GM12874 (cell line): ENCODE data around the gene PRELID3B.

Source experiments
- TF ChIP-seq, protein P1 (sequence below): IDR thresholded peaks from 2 replicates; pipeline ENCODE4 v1.5.1; 2011; ENCODE audit warnings: low read depth, mild to moderate bottlenecking, control low read depth, low read length, moderate library complexity; ENCODE audit not compliant: insufficient read depth

The PRELID3B gene

GRCh38 chr20:59006167-59006863 is 36.3 kb downstream of the PRELID3B start:
- TF ChIP-seq, protein P1, sequence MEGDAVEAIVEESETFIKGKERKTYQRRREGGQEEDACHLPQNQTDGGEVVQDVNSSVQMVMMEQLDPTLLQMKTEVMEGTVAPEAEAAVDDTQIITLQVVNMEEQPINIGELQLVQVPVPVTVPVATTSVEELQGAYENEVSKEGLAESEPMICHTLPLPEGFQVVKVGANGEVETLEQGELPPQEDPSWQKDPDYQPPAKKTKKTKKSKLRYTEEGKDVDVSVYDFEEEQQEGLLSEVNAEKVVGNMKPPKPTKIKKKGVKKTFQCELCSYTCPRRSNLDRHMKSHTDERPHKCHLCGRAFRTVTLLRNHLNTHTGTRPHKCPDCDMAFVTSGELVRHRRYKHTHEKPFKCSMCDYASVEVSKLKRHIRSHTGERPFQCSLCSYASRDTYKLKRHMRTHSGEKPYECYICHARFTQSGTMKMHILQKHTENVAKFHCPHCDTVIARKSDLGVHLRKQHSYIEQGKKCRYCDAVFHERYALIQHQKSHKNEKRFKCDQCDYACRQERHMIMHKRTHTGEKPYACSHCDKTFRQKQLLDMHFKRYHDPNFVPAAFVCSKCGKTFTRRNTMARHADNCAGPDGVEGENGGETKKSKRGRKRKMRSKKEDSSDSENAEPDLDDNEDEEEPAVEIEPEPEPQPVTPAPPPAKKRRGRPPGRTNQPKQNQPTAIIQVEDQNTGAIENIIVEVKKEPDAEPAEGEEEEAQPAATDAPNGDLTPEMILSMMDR, result no peak

DNA sequence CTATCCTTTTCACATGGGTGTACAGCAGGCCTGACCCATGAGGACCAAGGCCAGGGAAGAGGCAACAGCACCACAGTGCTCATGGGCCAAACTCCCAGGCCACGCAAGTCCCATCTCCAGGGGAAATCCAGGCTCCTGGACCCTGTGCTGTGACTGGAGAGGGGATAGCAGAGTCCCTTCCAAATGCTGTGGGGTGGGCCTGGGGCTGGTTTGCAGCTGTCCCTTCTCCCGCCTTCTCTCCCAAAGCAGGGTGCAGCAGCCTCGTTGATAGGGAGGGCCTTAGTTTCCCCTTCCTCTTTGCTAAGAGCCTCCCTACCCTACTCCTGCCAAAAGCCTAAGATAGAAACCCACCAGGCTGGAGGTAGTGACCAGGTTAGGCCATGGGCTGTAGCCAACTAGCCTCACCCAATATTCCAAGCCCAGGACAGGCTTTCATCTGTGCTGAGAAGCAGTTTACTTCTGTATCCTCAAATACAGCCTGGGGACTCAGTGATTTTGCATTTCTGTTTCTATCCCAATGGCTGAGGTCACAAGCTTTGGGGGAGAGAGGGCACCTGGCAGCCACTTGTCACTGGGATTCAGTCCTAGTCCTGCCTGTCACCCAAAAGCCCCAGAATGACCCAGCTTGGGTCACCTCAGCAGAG is 36.9 kb downstream of the PRELID3B start:
- TF ChIP-seq, protein P1, result no peak

DNA sequence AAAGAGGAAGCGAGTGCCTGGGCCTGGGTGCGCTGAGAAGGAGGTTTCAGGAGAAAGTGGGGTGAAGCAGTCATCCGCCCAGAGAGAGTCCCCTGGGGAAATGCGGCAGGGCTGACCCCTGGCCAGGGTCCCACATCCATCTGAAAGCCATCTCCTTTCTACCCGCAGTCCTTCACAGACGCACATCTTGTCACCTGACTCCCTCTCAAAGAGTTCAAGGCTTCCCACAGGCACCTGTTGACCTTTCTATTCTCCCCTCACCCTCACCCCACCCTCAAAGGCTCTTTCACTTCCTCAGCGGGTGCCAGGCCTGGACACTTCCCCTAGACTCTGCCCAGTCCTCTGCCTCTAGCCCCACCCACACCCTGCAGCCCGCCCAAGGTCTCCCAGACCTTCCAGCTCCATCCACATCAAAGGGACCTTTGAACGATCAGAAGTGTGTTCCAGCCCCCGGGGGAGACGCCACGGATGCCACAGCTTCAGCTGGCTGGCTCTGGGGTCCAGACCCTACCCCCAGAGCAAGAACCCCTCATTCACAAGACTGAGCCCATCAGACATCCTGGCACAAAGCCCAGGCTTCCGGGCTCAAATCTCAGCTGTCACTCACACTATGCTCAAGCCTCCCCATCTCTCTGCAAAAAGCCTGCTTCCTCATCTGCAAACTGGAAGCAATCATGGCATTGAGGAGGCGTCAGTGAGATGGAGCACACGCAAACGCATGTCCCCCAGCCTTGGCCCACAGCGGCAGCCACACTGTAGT is 37.6 kb downstream of the PRELID3B start:
- TF ChIP-seq, protein P1, result no peak

- TF ChIP-seq, protein P1, result no peak
Observed at GRCh38 chr20:59004493-59004762, 38.2 kb downstream of the PRELID3B start.

DNA sequence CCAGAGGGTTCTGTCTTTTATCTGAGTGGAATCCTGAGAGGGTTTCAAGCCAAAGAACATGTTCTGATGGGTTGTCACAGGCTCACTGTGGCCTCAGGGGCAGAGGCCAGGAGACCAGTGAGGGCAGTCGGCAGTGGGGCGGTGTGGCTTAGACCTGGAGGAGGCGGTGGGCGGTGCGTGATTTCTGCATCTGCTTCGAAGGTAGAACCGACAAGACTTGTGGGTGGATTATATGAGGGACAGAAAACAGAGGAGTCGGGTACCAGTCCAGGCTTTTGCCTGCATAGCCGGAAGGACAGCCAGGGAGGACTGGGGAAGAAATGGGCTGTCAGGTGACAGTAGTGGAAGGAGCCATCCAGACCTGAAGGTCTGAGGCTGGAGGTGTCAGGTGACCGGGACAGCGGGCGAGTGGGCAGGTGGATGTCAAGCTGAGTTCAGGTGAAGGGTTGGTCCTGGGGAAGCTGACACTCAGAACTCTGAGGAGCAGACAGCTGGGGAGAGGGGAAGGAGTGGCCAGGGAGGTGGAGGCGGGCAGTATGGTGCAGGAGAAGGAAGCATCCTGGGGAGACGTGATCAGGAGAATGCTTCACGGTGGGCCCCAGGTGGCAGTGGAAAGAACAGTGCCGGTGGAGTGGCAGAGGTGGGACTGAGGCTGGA is 38.6 kb downstream of the PRELID3B start:
- TF ChIP-seq, protein P1, result no peak

DNA sequence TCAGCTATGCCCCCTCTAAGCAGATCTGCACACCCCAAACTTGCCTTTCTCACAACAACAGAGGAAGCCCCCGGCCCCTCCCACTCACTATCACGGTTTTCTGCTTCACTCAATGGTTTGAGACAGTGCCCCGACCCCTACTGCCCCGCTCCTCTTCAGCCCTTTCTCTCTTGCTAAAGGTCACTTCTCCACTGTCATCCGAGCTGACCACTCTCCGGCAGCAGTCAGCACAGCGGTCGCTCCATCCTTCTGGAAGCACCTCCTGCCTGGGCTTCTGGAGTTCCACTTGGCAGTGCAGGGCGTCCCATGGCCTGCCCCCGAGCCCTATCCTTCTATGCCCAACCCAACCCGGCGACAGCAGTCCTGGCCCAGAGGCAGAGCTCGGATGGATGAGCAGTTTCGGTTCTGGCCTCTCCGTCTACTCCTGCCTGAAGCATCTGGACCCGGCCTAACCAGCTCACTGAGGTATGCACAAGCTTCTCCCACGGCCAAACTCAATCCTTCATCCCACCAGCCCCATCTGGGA is 39.6 kb downstream of the PRELID3B start:
- TF ChIP-seq, protein P1, result no peak

GRCh38 chr20:59002388-59002787 is 40.2 kb downstream of the PRELID3B start:
- TF ChIP-seq, protein P1, result no peak
